ENCODE data around the gene PDE6A.
A peak's percentile ranks its signal among the peaks of the same experiment; 100 is the strongest.

Gene PDE6A

DNA sequence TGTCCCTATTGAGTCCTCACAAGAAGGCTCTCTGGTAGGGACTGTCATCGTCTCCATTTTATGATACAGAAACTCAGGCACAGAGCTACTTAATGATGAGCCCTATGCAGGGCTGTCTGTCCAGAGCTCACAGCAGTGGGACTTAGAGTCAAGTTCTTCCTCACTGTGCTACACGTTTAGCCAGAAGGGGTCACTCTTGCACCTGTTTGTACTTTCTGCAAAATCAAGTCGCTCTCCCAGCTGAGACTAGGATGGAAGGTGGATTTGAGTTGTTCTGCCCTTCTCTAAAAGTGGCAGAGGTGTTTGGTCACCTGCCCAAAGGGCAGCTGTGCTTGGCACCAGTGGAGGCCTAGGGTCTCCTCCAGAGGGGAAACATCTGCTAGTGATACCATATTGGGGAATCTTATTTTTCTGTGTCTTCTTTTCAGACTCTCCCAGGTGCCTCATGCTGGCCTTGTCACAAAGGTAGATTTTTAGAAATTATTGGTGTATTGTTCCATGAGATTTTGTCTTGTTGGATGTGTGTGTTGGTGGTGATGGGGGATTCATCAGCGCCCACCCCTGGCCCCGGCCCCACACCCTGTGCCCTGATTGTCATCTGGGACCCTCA is 110.2 kb downstream of the PDE6A start:
- H3K36me3 ChIP-seq (ENCODE audit: control insufficient read depth in 2 of 2, insufficient read depth in 1 of 2, low read length in 2 of 2): peaks cover 0 to 15% of the 10 kb centered on the region in 2 experiments; a peak in 1 of 3 replicates
- CTCF ChIA-PET: interaction anchor here (0.6 to 21.2 kb wide), 53 partner anchors 10 to 388 kb away, joined by 3 to 355 read pairs (median 4); partner anchors contain the start of genes HMGXB3, SLC26A2 and TIGD6
- no peaks in the 10 kb centered on the region for H3K9me3 ChIP-seq (ENCODE audit: control insufficient read depth, insufficient read depth, low read depth, low read length)
- POLR2A ChIA-PET: interaction anchor here (1.3 to 1.4 kb wide), 2 partner anchors 127 to 198 kb away, joined by 3 to 9 read pairs; partner anchors contain the start of gene SLC26A2
- TF ChIP-seq ZNF654 (tag by site-specific recombination; IDR thresholded peaks at IDR 0.05; ENCODE audit: low read depth): peak; percentile 86
- peak; percentile 49 for TF ChIP-seq SCRT2 (tag by site-specific recombination; IDR thresholded peaks at IDR 0.05)
- TF ChIP-seq, protein P1, sequence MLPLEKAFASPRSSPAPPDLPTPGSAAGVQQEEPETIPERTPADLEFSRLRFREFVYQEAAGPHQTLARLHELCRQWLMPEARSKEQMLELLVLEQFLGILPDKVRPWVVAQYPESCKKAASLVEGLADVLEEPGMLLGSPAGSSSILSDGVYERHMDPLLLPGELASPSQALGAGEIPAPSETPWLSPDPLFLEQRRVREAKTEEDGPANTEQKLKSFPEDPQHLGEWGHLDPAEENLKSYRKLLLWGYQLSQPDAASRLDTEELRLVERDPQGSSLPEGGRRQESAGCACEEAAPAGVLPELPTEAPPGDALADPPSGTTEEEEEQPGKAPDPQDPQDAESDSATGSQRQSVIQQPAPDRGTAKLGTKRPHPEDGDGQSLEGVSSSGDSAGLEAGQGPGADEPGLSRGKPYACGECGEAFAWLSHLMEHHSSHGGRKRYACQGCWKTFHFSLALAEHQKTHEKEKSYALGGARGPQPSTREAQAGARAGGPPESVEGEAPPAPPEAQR (tag by site-specific recombination; IDR thresholded peaks at IDR 0.05): no peak
- peak; percentile 62 for TF ChIP-seq ZNF660 (tag by site-specific recombination; IDR thresholded peaks at IDR 0.05)
- TF ChIP-seq, protein P2, sequence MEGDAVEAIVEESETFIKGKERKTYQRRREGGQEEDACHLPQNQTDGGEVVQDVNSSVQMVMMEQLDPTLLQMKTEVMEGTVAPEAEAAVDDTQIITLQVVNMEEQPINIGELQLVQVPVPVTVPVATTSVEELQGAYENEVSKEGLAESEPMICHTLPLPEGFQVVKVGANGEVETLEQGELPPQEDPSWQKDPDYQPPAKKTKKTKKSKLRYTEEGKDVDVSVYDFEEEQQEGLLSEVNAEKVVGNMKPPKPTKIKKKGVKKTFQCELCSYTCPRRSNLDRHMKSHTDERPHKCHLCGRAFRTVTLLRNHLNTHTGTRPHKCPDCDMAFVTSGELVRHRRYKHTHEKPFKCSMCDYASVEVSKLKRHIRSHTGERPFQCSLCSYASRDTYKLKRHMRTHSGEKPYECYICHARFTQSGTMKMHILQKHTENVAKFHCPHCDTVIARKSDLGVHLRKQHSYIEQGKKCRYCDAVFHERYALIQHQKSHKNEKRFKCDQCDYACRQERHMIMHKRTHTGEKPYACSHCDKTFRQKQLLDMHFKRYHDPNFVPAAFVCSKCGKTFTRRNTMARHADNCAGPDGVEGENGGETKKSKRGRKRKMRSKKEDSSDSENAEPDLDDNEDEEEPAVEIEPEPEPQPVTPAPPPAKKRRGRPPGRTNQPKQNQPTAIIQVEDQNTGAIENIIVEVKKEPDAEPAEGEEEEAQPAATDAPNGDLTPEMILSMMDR (tag by site-specific recombination; IDR thresholded peaks at IDR 0.05): peak; percentile 56
- no peak for TF ChIP-seq ZNF777 (tag by site-specific recombination; IDR thresholded peaks at IDR 0.05; ENCODE audit: borderline replicate concordance)
- no peak for TF ChIP-seq ZNF175 (tag by site-specific recombination; IDR thresholded peaks at IDR 0.05)
- TF ChIP-seq ZNF626 (tag by site-specific recombination; IDR thresholded peaks at IDR 0.05): no peak
- TF ChIP-seq ZNF223 (tag by site-specific recombination; IDR thresholded peaks at IDR 0.05): no peak
- TF ChIP-seq, protein P3, sequence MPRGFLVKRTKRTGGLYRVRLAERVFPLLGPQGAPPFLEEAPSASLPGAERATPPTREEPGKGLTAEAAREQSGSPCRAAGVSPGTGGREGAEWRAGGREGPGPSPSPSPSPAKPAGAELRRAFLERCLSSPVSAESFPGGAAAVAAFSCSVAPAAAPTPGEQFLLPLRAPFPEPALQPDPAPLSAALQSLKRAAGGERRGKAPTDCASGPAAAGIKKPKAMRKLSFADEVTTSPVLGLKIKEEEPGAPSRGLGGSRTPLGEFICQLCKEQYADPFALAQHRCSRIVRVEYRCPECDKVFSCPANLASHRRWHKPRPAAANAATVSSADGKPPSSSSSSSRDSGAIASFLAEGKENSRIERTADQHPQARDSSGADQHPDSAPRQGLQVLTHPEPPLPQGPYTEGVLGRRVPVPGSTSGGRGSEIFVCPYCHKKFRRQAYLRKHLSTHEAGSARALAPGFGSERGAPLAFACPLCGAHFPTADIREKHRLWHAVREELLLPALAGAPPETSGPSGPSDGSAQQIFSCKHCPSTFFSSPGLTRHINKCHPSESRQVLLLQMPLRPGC (tag by site-specific recombination; IDR thresholded peaks at IDR 0.05): no peak
- TF ChIP-seq ZNF701 (tag by site-specific recombination; IDR thresholded peaks at IDR 0.05): no peak
- no peak for TF ChIP-seq ZNF548 (tag by site-specific recombination; IDR thresholded peaks at IDR 0.05)
- TF ChIP-seq, protein P4, sequence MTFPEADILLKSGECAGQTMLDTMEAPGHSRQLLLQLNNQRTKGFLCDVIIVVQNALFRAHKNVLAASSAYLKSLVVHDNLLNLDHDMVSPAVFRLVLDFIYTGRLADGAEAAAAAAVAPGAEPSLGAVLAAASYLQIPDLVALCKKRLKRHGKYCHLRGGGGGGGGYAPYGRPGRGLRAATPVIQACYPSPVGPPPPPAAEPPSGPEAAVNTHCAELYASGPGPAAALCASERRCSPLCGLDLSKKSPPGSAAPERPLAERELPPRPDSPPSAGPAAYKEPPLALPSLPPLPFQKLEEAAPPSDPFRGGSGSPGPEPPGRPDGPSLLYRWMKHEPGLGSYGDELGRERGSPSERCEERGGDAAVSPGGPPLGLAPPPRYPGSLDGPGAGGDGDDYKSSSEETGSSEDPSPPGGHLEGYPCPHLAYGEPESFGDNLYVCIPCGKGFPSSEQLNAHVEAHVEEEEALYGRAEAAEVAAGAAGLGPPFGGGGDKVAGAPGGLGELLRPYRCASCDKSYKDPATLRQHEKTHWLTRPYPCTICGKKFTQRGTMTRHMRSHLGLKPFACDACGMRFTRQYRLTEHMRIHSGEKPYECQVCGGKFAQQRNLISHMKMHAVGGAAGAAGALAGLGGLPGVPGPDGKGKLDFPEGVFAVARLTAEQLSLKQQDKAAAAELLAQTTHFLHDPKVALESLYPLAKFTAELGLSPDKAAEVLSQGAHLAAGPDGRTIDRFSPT (tag by site-specific recombination; IDR thresholded peaks at IDR 0.05): no peak
- TF ChIP-seq ZBTB48 (tag by site-specific recombination; IDR thresholded peaks at IDR 0.05): peak; percentile 95
- TF ChIP-seq ZBTB17 (tag by site-specific recombination; IDR thresholded peaks at IDR 0.05): no peak
- TF ChIP-seq ZNF366 (tag by site-specific recombination; conservative IDR thresholded peaks at IDR 0.05): no peak
- no peak for TF ChIP-seq ZNF292 (tag by site-specific recombination; IDR thresholded peaks at IDR 0.05; ENCODE audit: borderline replicate concordance, low read depth)
- TF ChIP-seq, protein P5, sequence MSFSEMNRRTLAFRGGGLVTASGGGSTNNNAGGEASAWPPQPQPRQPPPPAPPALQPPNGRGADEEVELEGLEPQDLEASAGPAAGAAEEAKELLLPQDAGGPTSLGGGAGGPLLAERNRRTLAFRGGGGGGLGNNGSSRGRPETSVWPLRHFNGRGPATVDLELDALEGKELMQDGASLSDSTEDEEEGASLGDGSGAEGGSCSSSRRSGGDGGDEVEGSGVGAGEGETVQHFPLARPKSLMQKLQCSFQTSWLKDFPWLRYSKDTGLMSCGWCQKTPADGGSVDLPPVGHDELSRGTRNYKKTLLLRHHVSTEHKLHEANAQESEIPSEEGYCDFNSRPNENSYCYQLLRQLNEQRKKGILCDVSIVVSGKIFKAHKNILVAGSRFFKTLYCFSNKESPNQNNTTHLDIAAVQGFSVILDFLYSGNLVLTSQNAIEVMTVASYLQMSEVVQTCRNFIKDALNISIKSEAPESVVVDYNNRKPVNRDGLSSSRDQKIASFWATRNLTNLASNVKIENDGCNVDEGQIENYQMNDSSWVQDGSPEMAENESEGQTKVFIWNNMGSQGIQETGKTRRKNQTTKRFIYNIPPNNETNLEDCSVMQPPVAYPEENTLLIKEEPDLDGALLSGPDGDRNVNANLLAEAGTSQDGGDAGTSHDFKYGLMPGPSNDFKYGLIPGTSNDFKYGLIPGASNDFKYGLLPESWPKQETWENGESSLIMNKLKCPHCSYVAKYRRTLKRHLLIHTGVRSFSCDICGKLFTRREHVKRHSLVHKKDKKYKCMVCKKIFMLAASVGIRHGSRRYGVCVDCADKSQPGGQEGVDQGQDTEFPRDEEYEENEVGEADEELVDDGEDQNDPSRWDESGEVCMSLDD (tag by site-specific recombination; IDR thresholded peaks at IDR 0.05): no peak
- no peak for TF ChIP-seq ZNF354C (tag by site-specific recombination; IDR thresholded peaks at IDR 0.05; ENCODE audit: borderline replicate concordance, low read depth)
- TF ChIP-seq ZNF155 (tag by site-specific recombination; IDR thresholded peaks at IDR 0.05): no peak
- no peak for TF ChIP-seq ZNF324 (tag by site-specific recombination; IDR thresholded peaks at IDR 0.05)
- TF ChIP-seq ZFP69B (tag by site-specific recombination; IDR thresholded peaks at IDR 0.05): no peak
- TF ChIP-seq ZNF529 (tag by site-specific recombination; IDR thresholded peaks at IDR 0.05; ENCODE audit: insufficient replicate concordance): no peak
- H3K4me1 ChIP-seq (ENCODE audit: control insufficient read depth, insufficient read depth, low read length): no peaks in the 10 kb centered on the region
- no peak overlapping the region for H3K4me3 ChIP-seq (ENCODE audit: low read depth, low read length)
- H3K27ac ChIP-seq (ENCODE audit: extremely low read depth, low read depth, low read length): no peak overlapping the region

All from HEK293 (cell line).